Activated naive CD4-positive, alpha-beta T cell treated with anti-CD3 and anti-CD28 coated beads, Interleukin-2, amount 50 U/mL, for 24 hours (primary cell): Measurements from ENCODE around the gene CRYZL1.
"Not testable (repeated sequence)": the region's sequence is repeated elsewhere in the genome, so short reads cannot be mapped to it uniquely, and the experiment has no call there.

Experiments used
- H3K27ac Mint-ChIP-seq: one replicate; pipeline ENCODE4 v1.8.0; 2021; ENCODE audit warnings: mild to moderate bottlenecking, mixed read lengths
- H3K27me3 Mint-ChIP-seq: one replicate; pipeline ENCODE4 v1.8.0; 2021; ENCODE audit warnings: mixed read lengths
- H3K36me3 Mint-ChIP-seq: one replicate; pipeline ENCODE4 v1.8.0; 2021; ENCODE audit warnings: mixed read lengths
- H3K4me1 Mint-ChIP-seq: one replicate; pipeline ENCODE4 v1.8.0; 2021; ENCODE audit warnings: mixed read lengths
- H3K4me3 Mint-ChIP-seq: one replicate; pipeline ENCODE4 v1.8.0; 2021; ENCODE audit warnings: mild to moderate bottlenecking, mixed read lengths
- H3K9me3 Mint-ChIP-seq: one replicate; pipeline ENCODE4 v1.8.0; 2021; ENCODE audit warnings: mixed read lengths

The CRYZL1 gene

DNA sequence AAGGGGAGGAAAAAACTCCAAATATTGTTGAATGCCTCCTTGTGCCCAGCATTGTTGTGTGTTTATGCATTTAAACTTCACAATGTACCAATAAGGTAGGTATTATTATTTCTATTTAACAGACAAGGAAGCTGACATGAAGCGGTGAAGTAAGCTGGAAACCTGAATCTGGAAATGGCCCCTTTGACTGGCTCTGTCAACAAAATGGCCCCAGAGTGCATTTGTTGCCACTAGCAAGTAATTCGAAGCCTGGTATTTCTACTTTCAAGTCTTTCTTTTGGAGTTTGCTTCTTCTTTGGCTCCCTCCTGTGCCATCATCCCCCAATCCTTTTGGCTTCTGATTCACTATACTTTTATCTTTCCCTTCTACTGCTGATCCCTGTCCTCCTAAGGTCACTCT lies 23.1 kb downstream of the CRYZL1 start:
- no peak overlapping the region for H3K4me3 Mint-ChIP-seq
- H3K4me1 Mint-ChIP-seq: no peaks in the 10 kb centered on the region
- H3K27me3 Mint-ChIP-seq: no peaks in the 10 kb centered on the region
- peaks cover 9% of the 10 kb centered on the region for H3K36me3 Mint-ChIP-seq
- H3K9me3 Mint-ChIP-seq: no peaks in the 10 kb centered on the region
- peak overlapping the region; percentile 14 for H3K27ac Mint-ChIP-seq

DNA sequence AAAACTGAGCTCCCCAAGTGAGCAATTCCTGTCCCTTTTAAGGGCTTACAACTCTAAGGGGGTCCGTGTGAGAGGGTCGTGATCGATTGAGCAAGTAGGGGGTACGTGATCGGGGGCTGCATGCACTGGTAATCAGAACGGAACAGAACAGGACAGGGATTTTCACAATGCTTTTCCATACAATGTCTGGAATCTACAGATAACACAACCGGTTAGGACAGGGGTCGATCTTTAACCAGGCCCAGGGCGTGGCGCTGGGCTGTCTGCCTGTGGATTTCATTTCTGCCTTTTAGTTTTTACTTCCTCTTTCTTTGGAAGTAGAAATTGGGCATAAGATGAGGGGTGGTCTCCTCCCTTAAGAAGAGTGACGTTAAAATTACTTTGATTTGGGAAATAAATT lies 24.0 kb downstream of the CRYZL1 start:
- H3K4me3 Mint-ChIP-seq, H3K27ac Mint-ChIP-seq, H3K9me3 Mint-ChIP-seq, H3K4me1 Mint-ChIP-seq, H3K27me3 Mint-ChIP-seq, H3K36me3 Mint-ChIP-seq: not testable (repeated sequence)

DNA sequence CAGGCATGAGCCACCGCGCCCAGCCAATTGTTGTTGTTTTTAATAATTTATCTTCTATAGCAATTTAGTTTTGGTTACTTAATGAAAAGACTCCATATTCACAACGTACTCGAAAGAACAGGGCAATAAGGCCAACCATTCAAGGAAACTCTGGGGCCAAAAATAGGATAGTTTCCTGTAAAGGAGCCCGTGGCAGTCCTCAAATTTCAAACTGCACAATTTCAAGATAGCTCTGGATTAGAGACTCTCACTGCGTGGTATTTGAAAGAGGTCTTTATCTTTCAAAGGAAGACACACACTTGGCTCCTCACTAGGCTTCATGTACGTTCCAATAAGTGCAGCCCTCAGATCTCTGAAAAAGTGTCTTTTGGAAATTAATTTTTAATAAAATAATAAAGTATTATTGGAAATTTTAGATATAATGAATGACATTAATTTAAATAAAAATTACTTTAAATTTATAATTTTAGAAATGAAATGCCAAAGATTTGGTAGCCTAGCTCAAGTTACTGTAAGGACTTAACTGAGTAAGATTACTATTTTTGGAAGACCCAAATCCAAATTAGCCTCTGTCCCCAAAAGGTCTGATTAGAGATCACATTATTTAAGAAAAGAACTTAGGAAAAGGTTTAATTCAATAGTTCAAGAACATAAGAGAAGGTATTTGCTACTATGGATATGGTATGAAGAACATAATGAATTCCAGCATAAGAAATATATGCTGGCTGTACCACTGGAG lies 30.4 kb downstream of the CRYZL1 start:
- H3K36me3 Mint-ChIP-seq: peaks cover 1% of the 10 kb centered on the region
- H3K4me1 Mint-ChIP-seq: no peaks in the 10 kb centered on the region
- H3K9me3 Mint-ChIP-seq: no peaks in the 10 kb centered on the region
- no peak overlapping the region for H3K27ac Mint-ChIP-seq
- H3K4me3 Mint-ChIP-seq: no peak overlapping the region
- no peaks in the 10 kb centered on the region for H3K27me3 Mint-ChIP-seq

DNA sequence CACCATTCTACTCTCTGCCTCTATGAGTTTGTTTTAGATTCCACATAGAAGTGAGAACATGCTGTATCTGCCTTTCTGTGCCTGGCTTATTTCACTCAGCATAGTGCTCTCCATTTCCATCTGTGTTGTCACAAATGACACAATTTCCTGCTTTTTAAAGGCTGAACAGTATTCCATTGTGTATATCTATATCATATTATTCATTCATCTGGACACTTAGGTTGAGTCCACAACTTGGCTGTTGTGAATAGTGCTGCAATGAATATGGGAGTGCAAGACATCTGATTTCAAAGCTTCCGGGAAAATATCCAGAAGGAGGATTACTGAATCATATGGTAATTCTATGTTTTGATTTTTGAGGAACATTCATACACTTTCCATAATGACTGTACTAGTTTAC lies 33.0 kb downstream of the CRYZL1 start:
- Mint-ChIP-seq H3K4me1 (peaks cover 5% of the 10 kb centered on the region), H3K9me3 (no peaks in the 10 kb centered on the region), H3K27me3 (no peaks in the 10 kb centered on the region), H3K4me3 (no peak overlapping the region), H3K36me3 (peaks cover 1% of the 10 kb centered on the region), H3K27ac (no peak overlapping the region)

DNA sequence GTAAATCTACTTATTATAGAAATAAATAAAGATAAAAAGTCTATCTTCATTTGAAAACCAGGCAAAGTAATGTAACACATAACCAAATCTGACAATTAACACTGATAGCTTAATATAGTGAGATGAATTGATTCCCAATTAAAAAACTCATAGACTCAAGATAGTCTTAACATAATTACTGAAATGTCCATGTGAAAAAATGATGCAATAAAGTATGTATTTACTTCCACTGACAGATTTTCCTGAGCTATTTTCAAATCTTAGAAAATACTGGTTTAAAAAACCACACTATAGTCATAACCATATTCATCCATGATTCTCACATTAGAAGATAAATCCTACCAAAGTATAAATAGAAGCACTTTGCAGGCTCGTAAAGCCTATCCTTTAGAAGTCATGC lies 43.5 kb downstream of the CRYZL1 start:
- H3K9me3 Mint-ChIP-seq: no peaks in the 10 kb centered on the region
- H3K27ac Mint-ChIP-seq: no peak overlapping the region
- peaks cover 8% of the 10 kb centered on the region for H3K36me3 Mint-ChIP-seq
- H3K27me3 Mint-ChIP-seq: no peaks in the 10 kb centered on the region
- no peak overlapping the region for H3K4me3 Mint-ChIP-seq
- no peaks in the 10 kb centered on the region for H3K4me1 Mint-ChIP-seq

DNA sequence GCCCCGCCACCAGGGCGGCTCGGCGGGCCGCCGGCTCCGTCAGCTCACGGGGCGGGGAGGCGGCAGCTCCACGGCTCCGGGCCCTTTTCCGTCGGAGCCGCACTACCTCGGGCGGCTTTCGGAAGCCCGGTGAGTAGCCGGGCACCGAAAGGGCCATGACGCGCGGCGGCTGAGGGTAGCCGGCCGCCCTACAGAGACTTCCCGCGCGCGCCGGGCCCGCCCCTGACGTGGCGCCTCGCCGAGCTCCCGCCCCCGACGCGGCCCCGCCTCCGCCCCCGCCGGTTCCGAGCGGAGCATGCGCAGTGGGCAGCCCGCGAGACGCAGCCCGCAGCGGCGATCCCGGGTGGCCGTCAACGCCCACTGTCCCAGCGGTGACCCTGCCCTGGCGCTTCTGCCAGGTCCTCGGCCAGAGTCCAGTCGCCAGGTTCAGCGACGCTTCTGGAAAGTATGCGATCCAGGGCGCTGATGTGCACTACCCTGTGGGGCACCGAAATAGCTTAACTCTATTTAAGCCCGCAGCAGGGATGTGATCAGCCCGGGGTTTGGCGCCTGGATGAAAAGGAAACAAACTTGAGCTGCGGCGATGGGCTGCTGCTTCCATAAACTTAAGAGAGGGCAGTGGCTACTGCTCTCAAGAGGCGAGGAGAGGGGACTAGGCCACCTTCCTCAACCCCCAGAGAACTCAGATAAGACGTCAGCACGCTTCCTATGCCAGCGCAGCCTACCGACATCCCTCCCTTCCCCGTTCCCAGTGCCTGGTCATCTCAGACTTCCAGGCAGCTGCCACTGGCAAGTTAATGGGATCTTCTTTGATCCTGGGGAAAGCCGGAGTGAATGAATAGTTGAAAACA lies 52.8 kb downstream of the CRYZL1 start, which contains the start of gene DONSON:
Gene DONSON (minus strand): TSS at position 200 of the 851 bp plus-strand sequence. CDS start 43 bp downstream, at position 157.
- Mint-ChIP-seq H3K9me3 (no peaks in the 10 kb centered on the region), H3K4me1 (peaks cover 21% of the 10 kb centered on the region), H3K36me3 (no peaks in the 10 kb centered on the region), H3K27me3 (no peaks in the 10 kb centered on the region), H3K4me3 (peak within 1 kb of the TSS; percentile 93), H3K27ac (peak within 1 kb of the TSS; percentile 81)

DNA sequence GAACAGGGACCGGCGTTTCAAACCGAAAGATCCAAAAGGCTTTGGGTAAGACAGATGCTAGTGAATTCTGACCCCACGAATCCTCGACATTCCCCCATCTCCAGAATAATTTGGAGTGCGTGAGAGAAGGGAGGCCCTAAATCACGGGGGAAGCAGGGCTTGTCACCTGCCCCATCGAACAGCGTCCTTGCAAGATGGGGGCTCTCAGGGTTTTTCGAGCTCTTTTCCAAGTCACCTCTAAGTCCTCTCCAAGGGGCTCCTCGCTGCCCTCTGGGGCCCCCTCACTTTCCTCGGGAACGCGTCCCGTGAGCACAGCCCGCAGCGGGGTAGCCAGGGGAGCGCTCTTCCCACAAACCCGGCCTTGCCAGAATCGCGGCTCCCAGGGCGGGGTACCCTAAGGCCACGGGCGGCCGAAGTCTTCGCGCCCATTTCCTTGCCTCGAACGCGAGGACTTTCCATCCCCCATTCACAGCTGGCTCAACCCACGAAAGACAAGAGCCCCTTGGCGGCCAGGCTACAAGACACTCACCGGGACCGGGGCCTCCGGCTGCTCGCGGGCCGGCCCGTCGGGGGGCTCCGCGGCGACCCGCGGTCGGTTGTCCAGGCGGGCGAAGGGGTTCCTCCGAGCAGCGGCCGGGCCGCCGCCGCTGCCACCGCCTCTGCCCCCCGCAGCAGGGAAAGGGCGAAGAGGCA lies 53.6 kb downstream of the CRYZL1 start:
- peak overlapping the region; percentile 89 for H3K4me3 Mint-ChIP-seq
- H3K36me3 Mint-ChIP-seq: no peaks in the 10 kb centered on the region
- H3K27ac Mint-ChIP-seq: peak overlapping the region; percentile 65
- no peaks in the 10 kb centered on the region for H3K9me3 Mint-ChIP-seq
- peaks cover 21% of the 10 kb centered on the region for H3K4me1 Mint-ChIP-seq
- no peaks in the 10 kb centered on the region for H3K27me3 Mint-ChIP-seq

DNA sequence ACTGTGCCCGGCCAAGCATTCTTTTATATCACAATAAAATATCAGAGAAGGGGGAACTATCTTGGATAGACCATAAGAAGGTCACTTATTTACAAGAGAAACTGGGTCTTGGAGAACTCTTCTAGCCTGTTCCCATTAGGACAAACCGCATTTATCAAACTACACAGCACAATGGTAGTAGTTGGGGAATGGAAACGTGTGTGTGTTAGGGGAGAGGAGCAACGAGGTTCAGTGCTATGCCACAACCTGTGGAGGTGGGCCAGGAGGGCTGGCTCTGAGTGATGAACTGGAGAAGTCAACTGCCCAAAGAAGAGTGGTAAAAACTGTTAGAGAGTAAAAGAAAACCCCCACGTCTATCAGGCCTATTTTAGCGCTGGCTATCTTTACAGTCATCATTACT lies 54.6 kb downstream of the CRYZL1 start:
- Mint-ChIP-seq H3K9me3 (no peaks in the 10 kb centered on the region), H3K27ac (no peak overlapping the region), H3K4me3 (peak overlapping the region; percentile 60), H3K27me3 (no peaks in the 10 kb centered on the region), H3K4me1 (peaks cover 21% of the 10 kb centered on the region), H3K36me3 (no peaks in the 10 kb centered on the region)

DNA sequence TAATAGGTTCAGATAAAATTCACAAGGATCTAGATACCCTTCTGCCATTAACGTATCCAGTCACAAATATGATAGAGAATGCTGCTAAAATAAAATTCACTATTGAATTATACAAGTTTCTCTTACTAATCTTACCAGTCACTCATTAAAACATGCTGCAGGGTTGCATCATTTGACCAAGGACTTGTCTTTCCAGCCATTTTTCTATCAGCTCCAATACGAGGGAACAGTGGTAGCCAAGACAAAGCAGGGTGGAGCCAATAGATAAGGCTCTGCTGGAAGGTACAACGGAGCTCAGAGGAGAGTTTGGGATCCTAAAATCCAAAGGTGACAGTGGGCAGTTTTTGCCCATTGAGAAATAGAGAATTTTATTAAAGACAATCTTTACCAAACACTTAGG lies 57.1 kb downstream of the CRYZL1 start:
- Mint-ChIP-seq H3K4me1 (peaks cover 19% of the 10 kb centered on the region), H3K36me3 (peaks cover under 1% of the 10 kb centered on the region), H3K4me3 (no peak overlapping the region), H3K9me3 (no peaks in the 10 kb centered on the region), H3K27me3 (no peaks in the 10 kb centered on the region), H3K27ac (no peak overlapping the region)

DNA sequence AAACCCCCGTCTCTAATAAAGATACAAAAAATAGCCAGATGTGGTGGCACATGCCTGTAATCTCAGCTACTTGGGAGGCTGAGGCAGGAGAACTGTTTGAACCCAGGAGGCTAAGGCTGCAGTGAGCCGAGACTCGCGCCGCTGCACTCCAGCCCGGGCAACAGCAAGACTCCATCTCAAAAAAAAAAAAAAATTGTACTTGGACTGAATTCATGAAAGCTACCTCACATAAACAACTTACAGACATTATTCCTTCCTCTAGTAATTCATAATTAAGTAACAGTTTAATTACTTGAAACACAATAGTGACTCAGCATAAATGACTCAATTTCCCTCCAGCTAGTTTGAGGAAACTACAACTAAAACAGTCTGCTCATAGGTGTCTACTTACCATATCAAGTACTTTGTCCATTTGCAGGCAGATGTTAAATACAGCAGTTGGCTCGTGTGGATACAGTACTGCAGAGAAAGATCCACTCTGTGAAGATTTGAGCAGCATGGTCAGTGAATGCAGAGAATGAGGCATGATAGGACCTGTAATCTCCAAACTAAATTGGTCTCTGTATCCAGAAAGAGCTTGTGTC lies 62.5 kb downstream of the CRYZL1 start:
- Mint-ChIP-seq H3K27ac (peak overlapping the region; percentile 72), H3K9me3 (no peaks in the 10 kb centered on the region)

DNA sequence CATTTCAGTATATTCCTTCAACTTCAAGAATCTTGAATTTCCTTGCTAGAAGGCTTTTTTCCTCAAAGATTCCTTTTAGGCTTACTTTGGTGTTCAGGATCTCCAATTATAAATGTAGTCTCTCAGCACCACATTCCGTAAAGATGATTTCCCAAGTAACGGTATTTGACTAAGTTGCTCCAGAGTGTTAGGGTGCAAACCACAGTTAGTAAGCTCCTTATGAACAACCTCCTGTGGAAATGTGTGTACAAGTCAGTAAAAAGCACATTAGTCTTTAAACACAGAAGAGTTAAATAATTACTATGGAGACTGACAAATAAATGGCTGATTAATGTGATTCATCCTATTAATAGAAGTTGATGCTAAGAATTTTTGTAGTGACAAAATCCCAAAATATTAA lies 63.3 kb downstream of the CRYZL1 start:
- H3K4me3 Mint-ChIP-seq: no peak overlapping the region
- H3K9me3 Mint-ChIP-seq: no peaks in the 10 kb centered on the region
- peaks cover 7% of the 10 kb centered on the region for H3K4me1 Mint-ChIP-seq
- H3K27me3 Mint-ChIP-seq: no peaks in the 10 kb centered on the region
- H3K27ac Mint-ChIP-seq: peak overlapping the region; percentile 30
- peaks cover 5% of the 10 kb centered on the region for H3K36me3 Mint-ChIP-seq

More for the DNA sequence above, 62.5 kb downstream of the CRYZL1 start:
- Mint-ChIP-seq H3K27me3 (no peaks in the 10 kb centered on the region), H3K4me3 (no peak overlapping the region), H3K4me1 (peaks cover 7% of the 10 kb centered on the region), H3K36me3 (peaks cover 5% of the 10 kb centered on the region)

DNA sequence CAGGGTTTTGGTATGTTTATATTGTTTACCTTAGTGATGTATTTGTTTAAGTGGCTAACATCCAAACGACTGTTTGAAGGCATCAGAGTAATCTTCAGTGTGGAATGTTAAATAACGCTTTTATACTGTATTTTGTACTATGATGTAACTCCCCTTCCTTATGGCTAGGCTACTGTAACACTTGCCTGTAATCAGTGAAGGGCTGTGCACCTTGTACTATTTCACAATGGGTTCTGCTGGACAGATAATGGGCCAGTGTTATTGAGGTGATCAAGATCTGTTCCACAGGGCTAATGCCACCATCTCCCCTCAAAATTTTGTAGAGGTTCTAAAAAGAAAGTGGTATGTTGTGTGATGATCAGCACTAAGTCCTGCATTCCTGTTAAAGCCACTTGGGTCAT lies 64.8 kb downstream of the CRYZL1 start:
- not testable (repeated sequence) for H3K4me3 Mint-ChIP-seq, H3K9me3 Mint-ChIP-seq, H3K36me3 Mint-ChIP-seq, H3K27me3 Mint-ChIP-seq, H3K4me1 Mint-ChIP-seq
- peak overlapping the region; percentile 77 for H3K27ac Mint-ChIP-seq

DNA sequence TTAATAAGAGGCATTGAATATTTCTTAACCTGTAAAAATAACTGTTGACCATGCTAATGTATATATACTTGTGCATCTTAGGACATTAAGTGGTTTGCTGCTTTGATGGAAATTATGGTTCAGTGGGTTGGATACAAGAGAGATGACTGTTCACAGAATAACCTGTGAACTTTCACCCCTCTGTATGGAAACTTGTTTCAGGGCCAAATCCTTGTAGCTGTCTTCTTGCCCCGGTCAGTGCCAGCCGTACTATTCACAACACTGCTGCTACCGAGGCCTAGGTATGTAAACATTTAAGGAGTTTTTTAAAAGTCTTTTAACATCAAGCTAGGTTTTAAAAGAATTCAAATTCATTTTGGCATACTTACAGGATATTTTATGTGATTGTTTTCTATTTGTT lies 69.2 kb downstream of the CRYZL1 start:
- H3K27ac Mint-ChIP-seq: peak overlapping the region; percentile 23
- H3K27me3 Mint-ChIP-seq: no peaks in the 10 kb centered on the region
- H3K9me3 Mint-ChIP-seq: no peaks in the 10 kb centered on the region
- H3K4me1 Mint-ChIP-seq: peaks cover 21% of the 10 kb centered on the region
- H3K36me3 Mint-ChIP-seq: peaks cover 5% of the 10 kb centered on the region
- H3K4me3 Mint-ChIP-seq: no peak overlapping the region

DNA sequence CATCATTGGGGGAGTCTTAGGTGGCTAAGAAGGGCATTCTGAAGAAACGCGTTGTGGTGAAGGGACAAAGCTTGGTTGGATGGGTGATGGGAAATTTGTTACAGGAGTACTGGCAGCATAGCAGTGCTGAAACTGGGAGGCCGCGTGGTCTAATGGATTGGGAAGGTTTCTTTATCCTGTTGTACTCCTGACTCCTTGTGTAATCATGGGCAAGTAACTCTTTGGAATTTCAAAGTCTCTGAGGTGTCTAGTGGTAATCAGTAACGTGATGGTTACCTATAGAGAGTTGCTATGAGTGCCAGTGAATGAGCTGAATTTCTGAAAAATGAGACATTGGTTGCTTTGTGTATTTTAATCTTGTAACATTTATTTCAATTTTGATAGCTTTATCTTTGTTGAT lies 71.5 kb downstream of the CRYZL1 start:
- Mint-ChIP-seq H3K9me3 (no peaks in the 10 kb centered on the region), H3K27me3 (no peaks in the 10 kb centered on the region), H3K4me3 (no peak overlapping the region), H3K4me1 (peaks cover 31% of the 10 kb centered on the region), H3K36me3 (peaks cover 7% of the 10 kb centered on the region), H3K27ac (peak overlapping the region; percentile 3)

DNA sequence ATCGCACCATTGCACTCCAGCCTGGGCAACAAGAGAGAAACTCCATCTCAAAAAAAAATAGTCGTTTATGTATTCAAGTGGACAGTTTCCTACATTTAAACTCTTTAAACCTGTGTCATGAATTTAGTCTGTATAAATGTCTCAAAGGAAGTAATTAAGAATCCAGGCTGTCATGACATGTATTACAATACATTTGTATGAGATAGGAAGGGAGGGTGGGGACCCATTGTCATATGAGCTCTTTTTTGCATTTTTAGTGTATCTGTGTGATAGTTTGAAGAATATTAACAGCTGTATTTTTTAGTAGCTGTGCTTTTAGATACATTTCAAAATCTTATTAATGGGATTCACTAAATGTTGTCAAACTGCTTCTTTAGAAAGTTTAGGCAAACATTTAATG lies 73.1 kb downstream of the CRYZL1 start:
- H3K27ac Mint-ChIP-seq: no peak overlapping the region
- no peak overlapping the region for H3K4me3 Mint-ChIP-seq
- no peaks in the 10 kb centered on the region for H3K9me3 Mint-ChIP-seq
- H3K4me1 Mint-ChIP-seq: peaks cover 42% of the 10 kb centered on the region
- H3K27me3 Mint-ChIP-seq: no peaks in the 10 kb centered on the region
- H3K36me3 Mint-ChIP-seq: peaks cover 9% of the 10 kb centered on the region
